ENCODE measurements around the gene EXOC4.

EXOC4 gene

DNA sequence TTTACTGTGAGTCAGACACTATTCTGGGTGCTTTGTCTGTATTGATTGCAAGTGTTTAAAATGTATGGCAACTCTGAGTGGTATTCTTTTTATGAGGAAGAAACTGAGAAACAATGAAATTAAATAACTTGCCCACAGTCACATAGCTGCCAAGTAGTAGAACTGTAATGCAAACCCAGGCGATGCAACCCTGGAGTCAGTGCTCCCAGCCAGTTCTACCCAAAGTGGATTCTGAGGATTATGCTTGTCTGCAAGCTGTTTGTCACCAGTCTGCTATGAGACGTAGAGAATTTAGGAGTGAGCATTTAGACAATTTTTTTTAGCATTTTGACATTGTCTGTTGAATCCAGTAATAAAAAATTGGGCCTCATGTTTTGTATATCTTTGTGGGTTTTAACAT lies 568.3 kb downstream of the EXOC4 start:
- TF ChIP-seq, protein P1, sequence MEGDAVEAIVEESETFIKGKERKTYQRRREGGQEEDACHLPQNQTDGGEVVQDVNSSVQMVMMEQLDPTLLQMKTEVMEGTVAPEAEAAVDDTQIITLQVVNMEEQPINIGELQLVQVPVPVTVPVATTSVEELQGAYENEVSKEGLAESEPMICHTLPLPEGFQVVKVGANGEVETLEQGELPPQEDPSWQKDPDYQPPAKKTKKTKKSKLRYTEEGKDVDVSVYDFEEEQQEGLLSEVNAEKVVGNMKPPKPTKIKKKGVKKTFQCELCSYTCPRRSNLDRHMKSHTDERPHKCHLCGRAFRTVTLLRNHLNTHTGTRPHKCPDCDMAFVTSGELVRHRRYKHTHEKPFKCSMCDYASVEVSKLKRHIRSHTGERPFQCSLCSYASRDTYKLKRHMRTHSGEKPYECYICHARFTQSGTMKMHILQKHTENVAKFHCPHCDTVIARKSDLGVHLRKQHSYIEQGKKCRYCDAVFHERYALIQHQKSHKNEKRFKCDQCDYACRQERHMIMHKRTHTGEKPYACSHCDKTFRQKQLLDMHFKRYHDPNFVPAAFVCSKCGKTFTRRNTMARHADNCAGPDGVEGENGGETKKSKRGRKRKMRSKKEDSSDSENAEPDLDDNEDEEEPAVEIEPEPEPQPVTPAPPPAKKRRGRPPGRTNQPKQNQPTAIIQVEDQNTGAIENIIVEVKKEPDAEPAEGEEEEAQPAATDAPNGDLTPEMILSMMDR (IDR thresholded peaks at IDR 0.05; ENCODE audit: low read depth, low read length, missing control alignments): no peak
- DNase-seq (ENCODE audit: low read depth): no peak
- H3K4me3 ChIP-seq (ENCODE audit: low read depth, low read length): no peak overlapping the region

- TF ChIP-seq, protein P1 (IDR thresholded peaks at IDR 0.05; ENCODE audit: low read depth, low read length, missing control alignments): no peak
- H3K4me3 ChIP-seq (ENCODE audit: low read depth, low read length): no peak overlapping the region
- DNase-seq (ENCODE audit: low read depth): no peak
Observed at GRCh38 chr7:133822001-133822641, 569.2 kb downstream of the EXOC4 start.

- no peak for DNase-seq (ENCODE audit: low read depth)
- TF ChIP-seq, protein P1 (IDR thresholded peaks at IDR 0.05; ENCODE audit: low read depth, low read length, missing control alignments): no peak
Observed at GRCh38 chr7:133822868-133823552, 570.1 kb downstream of the EXOC4 start.

DNA sequence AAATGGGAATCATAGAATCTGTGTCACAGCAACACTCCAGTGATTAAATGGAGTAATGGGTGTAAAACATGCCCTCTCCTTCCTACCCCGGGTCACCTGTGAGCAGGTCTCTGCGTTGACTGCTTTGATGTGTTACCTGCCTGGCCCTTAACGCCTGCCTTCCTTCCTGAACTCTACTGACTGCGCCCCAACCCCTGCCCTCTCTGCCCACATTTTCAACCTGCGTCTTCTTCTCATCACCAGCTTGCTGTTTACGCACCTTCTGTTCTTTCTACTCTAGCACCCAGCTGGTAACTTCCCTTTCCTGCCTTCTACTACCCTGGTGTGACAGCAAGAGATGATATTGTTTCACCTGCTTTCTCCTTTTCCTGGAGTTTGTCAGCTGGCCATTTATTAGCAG lies 571.3 kb downstream of the EXOC4 start:
- no peak for DNase-seq (ENCODE audit: low read depth)
- TF ChIP-seq, protein P1 (IDR thresholded peaks at IDR 0.05; ENCODE audit: low read depth, low read length, missing control alignments): no peak
- H3K4me3 ChIP-seq (ENCODE audit: low read depth, low read length): no peak overlapping the region

More at GRCh38 chr7:133822868-133823552, 570.1 kb downstream of the EXOC4 start:
- H3K4me3 ChIP-seq (ENCODE audit: low read depth, low read length): no peak overlapping the region

GRCh38 chr7:133827707-133828623 lies 575.1 kb downstream of the EXOC4 start:
- H3K4me3 ChIP-seq (ENCODE audit: low read depth, low read length): no peak overlapping the region
- DNase-seq (ENCODE audit: low read depth): no peak
- TF ChIP-seq, protein P1 (IDR thresholded peaks at IDR 0.05; ENCODE audit: low read depth, low read length, missing control alignments): no peak

DNA sequence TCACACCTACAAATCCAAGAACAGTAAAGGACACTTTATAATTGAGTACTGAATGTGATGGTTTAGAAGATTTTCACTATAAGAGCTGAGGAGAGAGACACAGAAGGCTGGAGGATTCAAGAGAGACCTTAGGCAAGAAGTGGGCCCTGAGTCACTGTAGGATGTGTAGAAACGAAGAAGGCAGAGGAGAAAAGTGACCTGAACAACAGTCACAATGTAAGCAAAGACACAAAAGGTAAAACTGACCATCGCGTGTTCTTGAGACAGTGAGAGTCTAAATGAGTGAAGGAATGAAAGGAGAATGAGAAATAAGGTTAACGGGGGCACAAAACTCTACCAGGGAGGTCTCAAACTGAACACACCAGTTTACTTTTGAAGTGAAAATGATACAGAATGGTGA lies 576.0 kb downstream of the EXOC4 start:
- H3K4me3 ChIP-seq (ENCODE audit: low read depth, low read length): no peak overlapping the region
- TF ChIP-seq, protein P1 (IDR thresholded peaks at IDR 0.05; ENCODE audit: low read depth, low read length, missing control alignments): no peak
- DNase-seq (ENCODE audit: low read depth): no peak

Data from GM12864 (cell line).